Adrenal gland (tissue), 12 donors: ENCODE results near the gene AMOTL2. TPM values are rescaled to one million over a fixed set of nuclear protein-coding genes. Genes with fewer than 3 reads are reported as not detected.

Source experiments
- DNase-seq, 7 donors: peaks; one replicate each; pipeline ENCODE4 v3.0.0-alpha.2; 2019 to 2020
- H3K27ac ChIP-seq, 5 donors: fragments of 200-600 bp; sonication (generic) in 4 of 5; 1 replicate in 3 of 5; 2 replicates in 2 of 5; pipeline versions ENCODE4 v1.5.1 to v1.8.0; 2016 to 2020; ENCODE audit warnings: mild to moderate bottlenecking in 1 of 5
- H3K27me3 ChIP-seq: fragments of 200-600 bp; 2 replicates; pipeline ENCODE4 v1.8.0; 2021
- H3K36me3 ChIP-seq, 2 donors: fragments of 200-600 bp; replicated peaks in 1 of 2; 1 replicate in 1 of 2; 2 replicates in 1 of 2; pipeline versions ENCODE4 v1.5.1 to v1.8.0; 2018 to 2022
- H3K4me1 ChIP-seq, 2 donors: fragments of 200-600 bp; replicated peaks in 1 of 2; 1 replicate in 1 of 2; 2 replicates in 1 of 2; pipeline versions ENCODE4 v1.5.1 to v1.8.0; 2018 to 2021
- H3K4me3 ChIP-seq, 4 donors: fragments of 200-600 bp; sonication (generic) in 3 of 4; one replicate each; pipeline ENCODE4 v1.5.1; 2016 to 2018
- H3K9me3 ChIP-seq, 3 donors: fragments of 200-600 bp; sonication (generic) in 1 of 3; replicated peaks in 1 of 3; 1 replicate in 2 of 3; 2 replicates in 1 of 3; pipeline versions ENCODE4 v1.5.1 to v1.8.0; 2016 to 2021
- POLR2A ChIP-seq, 2 donors: fragments of 450-650 bp; IDR thresholded peaks; one replicate each; pipeline ENCODE4 v1.6.1; 2017; ENCODE audit warnings: antibody characterized with exemption in 2 of 2, mild to moderate bottlenecking in 2 of 2, moderate library complexity in 1 of 2
- WGBS, 4 donors: extraction: QIAGEN DNeasy Blood & Tissue Kit in 2 of 4; methylation state at CpG; one replicate each; pipeline versions ENCODE4 v1.1.5 to v1.1.7; 2013 to 2017; 5-methylcytosine and 5-hydroxymethylcytosine counted together
- intact Hi-C, 2 donors: fragments of 100-400 bp; cut with DNase I; formaldehyde crosslinking; loops; one replicate each; pipeline versions ENCODE4 v1.14.1 to v1.15.0; 2022 to 2023
- polyA plus RNA-seq, 3 donors: library from polyadenylated mRNA; stranded (reverse); fragments of 200-250 nt in 2 of 3; fragments of 350-450 nt in 1 of 3; fragmentation: Illumina TruSeq in 1 of 3; extraction: RNeasy Lipid Tissue Mini Kit (QIAGEN cat#74804) in 1 of 3; gene quantifications; one replicate each; pipeline ENCODE4 v1.2.3, GENCODE V29; 2013 to 2014
- total RNA-seq, 9 donors: library from RNA; depleted of rRNA in 4 of 9; stranded (reverse); fragments of >200 nt in 4 of 9; fragments of 120-200 nt in 1 of 9; fragmentation: NEBNext Ultra II Directional in 1 of 9; extraction: Animal tissue kit (Norgen Biotek cat#: 25700) in 1 of 9; gene quantifications; one replicate each; pipeline versions ENCODE4 v1.1.0 to v1.2.4, GENCODE V29; 2013 to 2023
- TF ChIP-seq, protein P1 (sequence below), 6 experiments: fragments of 450-650 bp in 4 of 6; fragments of 200-600 bp in 2 of 6; sonication (generic) in 1 of 6; IDR thresholded peaks; 1 replicate in 5 of 6; 2 replicates in 1 of 6; pipeline versions ENCODE4 v1.5.1 to v1.8.0; 2016 to 2021; ENCODE audit warnings: antibody characterized with exemption in 6 of 6, mild to moderate bottlenecking in 2 of 6, moderate library complexity in 1 of 6
- donor health status: healthy with polysubstance abuse.
- donor health status: Bipolar disorder and iron deficiency.
- donor health status: DM: yes; HTN: yes; CAD: no.
- donor health status: DM: no; HTN: no; CAD: no.
- donor health status: DM: no; HTN: no; CAD: no.
- donor health status: DM: yes; HTN: yes; CAD: no.

Gene AMOTL2
- total and polyA plus RNA-seq, 12 donors: 9.3 to 63.0 (median 29.7) TPM

DNA sequence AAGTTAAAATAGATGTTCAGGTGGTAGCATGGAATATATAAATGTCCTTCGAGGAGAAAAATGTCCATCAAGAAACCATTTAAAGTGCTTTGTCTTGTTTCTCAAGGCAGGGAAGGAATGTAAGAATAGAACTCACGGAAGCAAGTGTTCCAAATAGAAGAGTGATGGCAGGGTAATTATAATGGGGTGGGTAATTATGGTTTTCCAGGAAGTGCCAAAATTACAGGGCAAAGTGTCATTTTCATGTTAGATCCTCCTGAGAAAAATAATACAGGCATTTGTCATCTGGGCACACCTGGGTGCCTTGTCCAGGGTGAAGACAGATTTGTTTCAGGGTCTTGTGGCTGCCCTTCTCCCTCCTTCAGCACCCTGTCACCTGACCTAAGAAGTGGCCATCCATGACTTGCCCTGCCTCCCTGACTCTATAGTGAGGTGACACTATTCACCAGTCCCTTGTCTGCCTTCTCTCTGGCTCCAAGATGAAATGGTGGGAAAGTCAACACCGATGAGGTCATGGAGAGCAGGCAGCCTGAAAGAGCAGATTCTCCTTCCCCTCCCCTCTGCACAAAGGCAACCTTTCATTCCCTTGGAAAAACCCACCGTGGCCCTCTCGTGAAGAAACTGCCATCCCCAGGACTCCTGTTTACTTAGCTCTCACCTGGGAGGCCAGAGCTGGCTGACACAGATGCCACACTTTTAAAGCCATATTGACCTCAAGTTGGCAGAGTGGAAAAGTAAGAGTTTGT is 45.1 kb upstream of the AMOTL2 start:
- no peaks in the 10 kb centered on the region for H3K27me3 ChIP-seq
- no peak overlapping the region for H3K27ac ChIP-seq
- no peaks in the 10 kb centered on the region for H3K4me1 ChIP-seq
- no peak for TF ChIP-seq POLR2A (IDR thresholded peaks at IDR 0.05)
- TF ChIP-seq, protein P1, sequence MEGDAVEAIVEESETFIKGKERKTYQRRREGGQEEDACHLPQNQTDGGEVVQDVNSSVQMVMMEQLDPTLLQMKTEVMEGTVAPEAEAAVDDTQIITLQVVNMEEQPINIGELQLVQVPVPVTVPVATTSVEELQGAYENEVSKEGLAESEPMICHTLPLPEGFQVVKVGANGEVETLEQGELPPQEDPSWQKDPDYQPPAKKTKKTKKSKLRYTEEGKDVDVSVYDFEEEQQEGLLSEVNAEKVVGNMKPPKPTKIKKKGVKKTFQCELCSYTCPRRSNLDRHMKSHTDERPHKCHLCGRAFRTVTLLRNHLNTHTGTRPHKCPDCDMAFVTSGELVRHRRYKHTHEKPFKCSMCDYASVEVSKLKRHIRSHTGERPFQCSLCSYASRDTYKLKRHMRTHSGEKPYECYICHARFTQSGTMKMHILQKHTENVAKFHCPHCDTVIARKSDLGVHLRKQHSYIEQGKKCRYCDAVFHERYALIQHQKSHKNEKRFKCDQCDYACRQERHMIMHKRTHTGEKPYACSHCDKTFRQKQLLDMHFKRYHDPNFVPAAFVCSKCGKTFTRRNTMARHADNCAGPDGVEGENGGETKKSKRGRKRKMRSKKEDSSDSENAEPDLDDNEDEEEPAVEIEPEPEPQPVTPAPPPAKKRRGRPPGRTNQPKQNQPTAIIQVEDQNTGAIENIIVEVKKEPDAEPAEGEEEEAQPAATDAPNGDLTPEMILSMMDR (IDR thresholded peaks at IDR 0.05): no peak
- no peaks in the 10 kb centered on the region for H3K36me3 ChIP-seq
- no peak for DNase-seq
- intact Hi-C loops: no loop called here
- WGBS, 4 donors: 58 to 71% (median 61%) methylated on average over 5 of the region's 5 CpGs
- no peak overlapping the region for H3K4me3 ChIP-seq
- peaks cover 0 to 5% (median 0%) of the 10 kb centered on the region in 3 donors for H3K9me3 ChIP-seq

GRCh38 chr3:134409041-134409440 is 34.8 kb upstream of the AMOTL2 start:
- H3K27ac ChIP-seq: no peak overlapping the region
- DNase-seq: no peak
- H3K36me3 ChIP-seq: no peaks in the 10 kb centered on the region
- H3K4me1 ChIP-seq: peaks cover 0 to 4% of the 10 kb centered on the region in 2 donors
- peaks cover 11% of the 10 kb centered on the region for H3K27me3 ChIP-seq
- WGBS, 4 donors: 24 to 46% (median 34%) methylated on average over 1 of the region's 1 CpG
- intact Hi-C loops: no loop called here
- no peak overlapping the region for H3K4me3 ChIP-seq
- no peaks in the 10 kb centered on the region for H3K9me3 ChIP-seq
- TF ChIP-seq, protein P1 (IDR thresholded peaks at IDR 0.05): no peak

DNA sequence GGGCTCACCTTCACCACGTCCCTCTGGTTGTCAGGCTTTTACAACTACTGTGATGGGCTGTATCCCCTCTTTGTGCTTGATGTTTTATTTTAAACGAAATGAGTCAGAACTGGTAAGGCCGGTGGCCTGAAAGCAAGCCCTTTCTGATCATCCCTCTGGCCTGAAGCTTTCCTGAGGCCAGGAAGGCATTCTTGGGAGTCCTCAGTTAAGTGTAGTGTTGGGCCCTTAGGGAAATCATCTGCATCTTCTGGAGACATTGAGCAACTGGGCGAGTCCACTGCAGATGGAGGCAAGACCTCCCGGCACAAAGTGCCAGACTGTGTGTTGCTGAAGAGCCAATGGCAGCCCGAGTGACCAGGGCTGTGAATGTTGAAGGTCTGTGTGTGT is 33.0 kb upstream of the AMOTL2 start:
- Histone ChIP-seq H3K27me3 (peaks cover 11% of the 10 kb centered on the region), H3K36me3 (no peaks in the 10 kb centered on the region), H3K9me3 (no peaks in the 10 kb centered on the region), H3K4me3 (no peak overlapping the region), H3K4me1 (peaks cover 0 to 4% of the 10 kb centered on the region in 2 donors), H3K27ac (no peak overlapping the region)
- no peak for DNase-seq
- 81 to 100% (median 84%) methylated on average over 1 to 6 of the region's 6 CpGs for WGBS, 4 donors
- intact Hi-C loops: no loop called here
- TF ChIP-seq, protein P1 (IDR thresholded peaks at IDR 0.05): no peak
- TF ChIP-seq POLR2A (IDR thresholded peaks at IDR 0.05): no peak

DNA sequence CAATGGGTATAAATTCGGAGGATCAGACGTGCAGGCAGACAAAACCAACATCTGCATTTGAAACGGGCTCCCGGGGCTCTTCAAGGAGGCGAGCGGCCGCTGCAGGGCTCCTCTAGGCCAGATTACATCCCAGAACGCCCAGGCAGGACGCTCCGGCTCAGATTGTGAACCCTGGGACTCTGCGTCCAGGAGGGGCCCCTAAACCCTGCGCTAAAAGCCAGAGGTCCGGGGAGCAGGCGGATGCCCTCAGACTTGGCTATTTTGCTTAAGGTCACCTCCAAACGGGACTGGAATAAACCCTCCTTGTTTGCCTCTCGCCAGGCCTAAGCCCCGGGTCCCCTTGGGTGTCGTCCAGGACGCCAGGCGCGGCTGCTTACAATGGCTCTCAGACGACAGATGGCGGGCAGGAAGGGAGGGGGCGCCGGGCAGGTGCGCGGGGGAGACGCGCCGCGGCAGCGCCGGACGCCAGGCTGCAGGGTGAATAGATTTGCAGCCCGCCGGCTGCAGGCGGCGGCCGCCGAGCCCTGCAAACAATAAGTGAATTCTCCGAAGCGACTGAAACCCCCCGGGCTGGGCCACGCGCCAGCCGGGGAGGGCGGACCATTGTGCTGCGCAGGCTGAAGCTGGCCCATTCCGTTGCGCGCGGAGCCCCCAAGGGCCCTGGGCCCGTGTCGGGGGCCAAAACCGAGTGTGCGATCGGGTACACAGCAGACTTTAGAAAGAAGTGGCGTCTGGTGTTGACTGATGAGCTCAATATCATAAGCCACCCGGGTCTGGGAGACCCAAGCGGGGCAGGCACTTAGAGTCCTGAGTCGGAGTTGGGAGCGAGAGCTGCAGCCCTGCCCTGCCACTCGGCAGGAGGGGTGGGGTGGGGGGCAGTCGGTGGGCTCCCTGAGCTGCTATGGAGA is 32.3 kb upstream of the AMOTL2 start:
- Histone ChIP-seq H3K9me3 (no peaks in the 10 kb centered on the region), H3K36me3 (no peaks in the 10 kb centered on the region), H3K27me3 (peaks cover 11% of the 10 kb centered on the region), H3K4me3 (peak overlapping the region in 1 of 4 donors; percentile 49), H3K4me1 (peaks cover 0 to 4% of the 10 kb centered on the region in 2 donors), H3K27ac (no peak overlapping the region)
- TF ChIP-seq POLR2A (IDR thresholded peaks at IDR 0.05): no peak
- TF ChIP-seq, protein P1 (IDR thresholded peaks at IDR 0.05): no peak
- no peak for DNase-seq
- intact Hi-C loops: no loop called here
- WGBS, 4 donors: 9 to 16% (median 11%) methylated on average over 14 to 64 of the region's 64 CpGs
